SK-N-SH treated with all-trans-retinoic acid at 6 μM for 48 hours (cell line): ENCODE results near the gene IL1R2.

ENCODE experiments used
- ATAC-seq: fragments of 200-7000 bp; cut with Tn5 transposase; 3 replicates; pipeline ENCODE4 v1.9.1; 2020; ENCODE audit warnings: mild to moderate bottlenecking, moderate library complexity
- ARNTL ChIP-seq: fragments of 450-650 bp; formaldehyde crosslinking; IDR thresholded peaks from 2 replicates; pipeline ENCODE4 v1.5.0; 2020; ENCODE audit warnings: low read depth, mild to moderate bottlenecking, moderate library complexity, borderline replicate concordance
- BACH2 ChIP-seq: fragments of 250-450 bp; sonication (Bioruptor Pico); IDR thresholded peaks from 2 replicates; pipeline ENCODE4 v1.9.0; 2021; ENCODE audit warnings: mild to moderate bottlenecking, borderline replicate concordance
- CSDC2 ChIP-seq: fragments of 250-450 bp; sonication (Bioruptor Pico); IDR thresholded peaks from 2 replicates; pipeline ENCODE4 v1.5.0; 2020; ENCODE audit warnings: mild to moderate bottlenecking, moderate library complexity
- CSRNP3 ChIP-seq: fragments of 250-450 bp; sonication (Bioruptor Pico); IDR thresholded peaks from 2 replicates; pipeline ENCODE4 v1.5.1; 2021; ENCODE audit warnings: mild to moderate bottlenecking, moderate library complexity
- ESRRG ChIP-seq: fragments of 250-450 bp; sonication (Bioruptor Pico); IDR thresholded peaks from 2 replicates; pipeline ENCODE4 v1.6.1; 2021; ENCODE audit warnings: mild to moderate bottlenecking
- GLIS3 ChIP-seq: fragments of 250-450 bp; sonication (Bioruptor Pico); IDR thresholded peaks from 2 replicates; pipeline ENCODE4 v1.5.0; 2020; ENCODE audit warnings: mild to moderate bottlenecking, moderate library complexity
- OSR1 ChIP-seq: fragments of 250-450 bp; sonication (Bioruptor Pico); IDR thresholded peaks from 2 replicates; pipeline ENCODE4 v1.8.0; 2022; ENCODE audit warnings: moderate library complexity, mild to moderate bottlenecking, inconsistent platforms
- PPARA ChIP-seq: fragments of 250-450 bp; sonication (Bioruptor Pico); IDR thresholded peaks from 2 replicates; pipeline ENCODE4 v1.5.0; 2020; ENCODE audit warnings: mild to moderate bottlenecking, borderline replicate concordance
- TCF4 ChIP-seq: fragments of 250-450 bp; sonication (Bioruptor Pico); IDR thresholded peaks from 2 replicates; pipeline ENCODE4 v1.8.0; 2021; ENCODE audit warnings: mild to moderate bottlenecking, moderate library complexity, borderline replicate concordance
- TOX ChIP-seq: fragments of 250-450 bp; sonication (Bioruptor Pico); IDR thresholded peaks from 2 replicates; pipeline ENCODE4 v1.8.0; 2021; ENCODE audit warnings: mild to moderate bottlenecking, moderate library complexity, borderline replicate concordance
- ZC3H10 ChIP-seq: fragments of 250-450 bp; sonication (Bioruptor Pico); IDR thresholded peaks from 2 replicates; pipeline ENCODE4 v1.5.1; 2021; ENCODE audit warnings: mild to moderate bottlenecking, moderate library complexity
- ZFP3 ChIP-seq: fragments of 250-450 bp; sonication (Bioruptor Pico); IDR thresholded peaks from 2 replicates; pipeline ENCODE4 v1.5.0; 2020; ENCODE audit warnings: mild to moderate bottlenecking, moderate library complexity
- ZFP30 ChIP-seq: fragments of 450-650 bp; formaldehyde crosslinking; IDR thresholded peaks from 2 replicates; pipeline ENCODE4 v1.5.0; 2022; ENCODE audit warnings: mild to moderate bottlenecking, moderate library complexity
- TF ChIP-seq, protein P1 (sequence below): fragments of 250-450 bp; sonication (Bioruptor Pico); IDR thresholded peaks from 2 replicates; pipeline ENCODE4 v1.5.1; 2020; ENCODE audit warnings: low read depth, mild to moderate bottlenecking, moderate library complexity
- TF ChIP-seq, protein P2 (sequence below): fragments of 250-450 bp; sonication (Bioruptor Pico); IDR thresholded peaks from 2 replicates; pipeline ENCODE4 v1.8.0; 2021; ENCODE audit warnings: low read depth, mild to moderate bottlenecking, moderate library complexity, borderline replicate concordance
- TF ChIP-seq, protein P3 (sequence below): fragments of 250-450 bp; sonication (Bioruptor Pico); IDR thresholded peaks from 2 replicates; pipeline ENCODE4 v1.5.0; 2020; ENCODE audit warnings: mild to moderate bottlenecking, moderate library complexity

Gene IL1R2, protein sequence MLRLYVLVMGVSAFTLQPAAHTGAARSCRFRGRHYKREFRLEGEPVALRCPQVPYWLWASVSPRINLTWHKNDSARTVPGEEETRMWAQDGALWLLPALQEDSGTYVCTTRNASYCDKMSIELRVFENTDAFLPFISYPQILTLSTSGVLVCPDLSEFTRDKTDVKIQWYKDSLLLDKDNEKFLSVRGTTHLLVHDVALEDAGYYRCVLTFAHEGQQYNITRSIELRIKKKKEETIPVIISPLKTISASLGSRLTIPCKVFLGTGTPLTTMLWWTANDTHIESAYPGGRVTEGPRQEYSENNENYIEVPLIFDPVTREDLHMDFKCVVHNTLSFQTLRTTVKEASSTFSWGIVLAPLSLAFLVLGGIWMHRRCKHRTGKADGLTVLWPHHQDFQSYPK

GRCh38 chr2:101991721-101992145, at the start of gene IL1R2:
Gene IL1R2 (plus strand): TSS chr2:101991960. CDS start chr2:102008576, 16,616 bp downstream.
- TF ChIP-seq ESRRG (CRISPR knock-in tag): no peak
- TF ChIP-seq ZFP3 (CRISPR knock-in tag): no peak
- no peak for TF ChIP-seq ZFP30 (CRISPR knock-in tag)
- no peak for ATAC-seq

DNA sequence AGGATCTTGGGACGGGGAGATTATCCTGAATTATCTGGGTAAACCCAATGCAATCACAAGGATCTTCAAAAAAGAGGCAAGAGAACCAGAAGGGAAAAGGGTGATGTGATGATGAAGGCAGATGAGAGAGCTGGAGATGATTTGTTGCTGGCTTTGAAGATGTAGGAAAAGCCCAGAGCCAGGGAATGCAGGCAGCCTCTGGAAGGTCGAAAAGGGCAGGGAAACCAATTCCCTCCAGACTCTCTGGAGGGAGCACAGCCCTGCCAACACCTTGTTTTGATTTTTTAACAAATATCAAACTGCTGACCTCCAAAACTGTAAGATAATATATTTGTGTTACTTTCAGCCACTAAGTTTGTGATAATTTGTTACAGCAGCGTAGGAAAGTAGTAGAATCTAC, 48.9 kb upstream of the IL1R2 start:
- ATAC-seq: no peak
- TF ChIP-seq BACH2: no peak
- TF ChIP-seq ZFP30 (CRISPR knock-in tag): no peak
- no peak for TF ChIP-seq GLIS3 (CRISPR knock-in tag)
- TF ChIP-seq, all 23 proteins: peak for 0

GRCh38 chr2:101946372-101947039, 45.3 kb upstream of the IL1R2 start:
- no peak for ATAC-seq
- TF ChIP-seq CSRNP3 (no peak), ZFP30 (CRISPR knock-in tag) (no peak), ZC3H10 (no peak), BACH2 (no peak), GLIS3 (CRISPR knock-in tag) (no peak), PPARA (CRISPR knock-in tag) (no peak), TOX (CRISPR knock-in tag) (no peak), TCF4 (CRISPR knock-in tag) (no peak), ARNTL (CRISPR knock-in tag) (no peak), CSDC2 (CRISPR knock-in tag) (no peak), OSR1 (no peak), ZFP3 (CRISPR knock-in tag) (no peak)
- TF ChIP-seq, protein P1, sequence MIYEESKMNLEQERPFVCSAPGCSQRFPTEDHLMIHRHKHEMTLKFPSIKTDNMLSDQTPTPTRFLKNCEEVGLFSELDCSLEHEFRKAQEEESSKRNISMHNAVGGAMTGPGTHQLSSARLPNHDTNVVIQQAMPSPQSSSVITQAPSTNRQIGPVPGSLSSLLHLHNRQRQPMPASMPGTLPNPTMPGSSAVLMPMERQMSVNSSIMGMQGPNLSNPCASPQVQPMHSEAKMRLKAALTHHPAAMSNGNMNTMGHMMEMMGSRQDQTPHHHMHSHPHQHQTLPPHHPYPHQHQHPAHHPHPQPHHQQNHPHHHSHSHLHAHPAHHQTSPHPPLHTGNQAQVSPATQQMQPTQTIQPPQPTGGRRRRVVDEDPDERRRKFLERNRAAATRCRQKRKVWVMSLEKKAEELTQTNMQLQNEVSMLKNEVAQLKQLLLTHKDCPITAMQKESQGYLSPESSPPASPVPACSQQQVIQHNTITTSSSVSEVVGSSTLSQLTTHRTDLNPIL: no peak
- TF ChIP-seq, protein P2, sequence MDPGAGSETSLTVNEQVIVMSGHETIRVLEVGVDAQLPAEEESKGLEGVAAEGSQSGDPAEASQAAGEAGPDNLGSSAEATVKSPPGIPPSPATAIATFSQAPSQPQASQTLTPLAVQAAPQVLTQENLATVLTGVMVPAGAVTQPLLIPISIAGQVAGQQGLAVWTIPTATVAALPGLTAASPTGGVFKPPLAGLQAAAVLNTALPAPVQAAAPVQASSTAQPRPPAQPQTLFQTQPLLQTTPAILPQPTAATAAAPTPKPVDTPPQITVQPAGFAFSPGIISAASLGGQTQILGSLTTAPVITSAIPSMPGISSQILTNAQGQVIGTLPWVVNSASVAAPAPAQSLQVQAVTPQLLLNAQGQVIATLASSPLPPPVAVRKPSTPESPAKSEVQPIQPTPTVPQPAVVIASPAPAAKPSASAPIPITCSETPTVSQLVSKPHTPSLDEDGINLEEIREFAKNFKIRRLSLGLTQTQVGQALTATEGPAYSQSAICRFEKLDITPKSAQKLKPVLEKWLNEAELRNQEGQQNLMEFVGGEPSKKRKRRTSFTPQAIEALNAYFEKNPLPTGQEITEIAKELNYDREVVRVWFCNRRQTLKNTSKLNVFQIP (CRISPR knock-in tag): no peak

GRCh38 chr2:101947374-101947773, 44.4 kb upstream of the IL1R2 start:
- TF ChIP-seq ARNTL (CRISPR knock-in tag) (no peak), PPARA (CRISPR knock-in tag) (no peak), CSRNP3 (no peak), ESRRG (CRISPR knock-in tag) (no peak)
- TF ChIP-seq, protein P3, sequence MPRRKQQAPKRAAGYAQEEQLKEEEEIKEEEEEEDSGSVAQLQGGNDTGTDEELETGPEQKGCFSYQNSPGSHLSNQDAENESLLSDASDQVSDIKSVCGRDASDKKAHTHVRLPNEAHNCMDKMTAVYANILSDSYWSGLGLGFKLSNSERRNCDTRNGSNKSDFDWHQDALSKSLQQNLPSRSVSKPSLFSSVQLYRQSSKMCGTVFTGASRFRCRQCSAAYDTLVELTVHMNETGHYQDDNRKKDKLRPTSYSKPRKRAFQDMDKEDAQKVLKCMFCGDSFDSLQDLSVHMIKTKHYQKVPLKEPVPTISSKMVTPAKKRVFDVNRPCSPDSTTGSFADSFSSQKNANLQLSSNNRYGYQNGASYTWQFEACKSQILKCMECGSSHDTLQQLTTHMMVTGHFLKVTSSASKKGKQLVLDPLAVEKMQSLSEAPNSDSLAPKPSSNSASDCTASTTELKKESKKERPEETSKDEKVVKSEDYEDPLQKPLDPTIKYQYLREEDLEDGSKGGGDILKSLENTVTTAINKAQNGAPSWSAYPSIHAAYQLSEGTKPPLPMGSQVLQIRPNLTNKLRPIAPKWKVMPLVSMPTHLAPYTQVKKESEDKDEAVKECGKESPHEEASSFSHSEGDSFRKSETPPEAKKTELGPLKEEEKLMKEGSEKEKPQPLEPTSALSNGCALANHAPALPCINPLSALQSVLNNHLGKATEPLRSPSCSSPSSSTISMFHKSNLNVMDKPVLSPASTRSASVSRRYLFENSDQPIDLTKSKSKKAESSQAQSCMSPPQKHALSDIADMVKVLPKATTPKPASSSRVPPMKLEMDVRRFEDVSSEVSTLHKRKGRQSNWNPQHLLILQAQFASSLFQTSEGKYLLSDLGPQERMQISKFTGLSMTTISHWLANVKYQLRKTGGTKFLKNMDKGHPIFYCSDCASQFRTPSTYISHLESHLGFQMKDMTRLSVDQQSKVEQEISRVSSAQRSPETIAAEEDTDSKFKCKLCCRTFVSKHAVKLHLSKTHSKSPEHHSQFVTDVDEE (CRISPR knock-in tag): no peak
- ATAC-seq: no peak
